CD4-positive, alpha-beta T cell treated with Interleukin-15 for 4 hours (primary cell): ENCODE data around the gene NOLC1.

Experiments used
- DNase-seq: peaks from one replicate; pipeline ENCODE4 v3.0.0-alpha.2; 2020; ENCODE audit warnings: low spot score

Gene NOLC1

GRCh38 chr10:102151774-102152544 lies at the start of gene NOLC1:
NOLC1 (plus strand) TSS chr10:102152389; CDS start chr10:102152411, 22 bp downstream.
- peak; percentile 99 for DNase-seq

- no peak for DNase-seq
Measured at GRCh38 chr10:102102421-102102820, 49.8 kb upstream of the NOLC1 start.

- DNase-seq: no peak
Measured at GRCh38 chr10:102106998-102107397, 45.2 kb upstream of the NOLC1 start.

GRCh38 chr10:102109166-102110116 lies 42.7 kb upstream of the NOLC1 start:
- no peak for DNase-seq

- DNase-seq: no peak
Measured at GRCh38 chr10:102111276-102111675, 40.9 kb upstream of the NOLC1 start.

GRCh38 chr10:102112210-102112817 lies 39.9 kb upstream of the NOLC1 start:
- no peak for DNase-seq

GRCh38 chr10:102113261-102113955 lies 38.8 kb upstream of the NOLC1 start:
- DNase-seq: no peak

- no peak for DNase-seq
Measured at GRCh38 chr10:102113956-102114857, 38.0 kb upstream of the NOLC1 start.

GRCh38 chr10:102114861-102115618 lies 37.1 kb upstream of the NOLC1 start:
- DNase-seq: peak; percentile 81

- no peak for DNase-seq
Measured at GRCh38 chr10:102115775-102116174, 36.4 kb upstream of the NOLC1 start.

GRCh38 chr10:102116656-102117055 lies 35.5 kb upstream of the NOLC1 start:
- no peak for DNase-seq

GRCh38 chr10:102117391-102118159 lies 34.6 kb upstream of the NOLC1 start:
- peak; percentile 55 for DNase-seq

- DNase-seq: no peak
Measured at GRCh38 chr10:102118867-102119266, 33.3 kb upstream of the NOLC1 start.

- DNase-seq: peak; percentile 72
Measured at GRCh38 chr10:102119417-102120141, 32.6 kb upstream of the NOLC1 start.

- DNase-seq: peak; percentile 77
Measured at GRCh38 chr10:102120142-102120990, 31.8 kb upstream of the NOLC1 start, which contains the start of gene LDB1. LDB1 (minus strand) TSS chr10:102120368; CDS start chr10:102120110, 258 bp downstream.

GRCh38 chr10:102120991-102121738 lies 31.0 kb upstream of the NOLC1 start:
- no peak for DNase-seq
